Stomach (tissue), 9 donors: ENCODE measurements around the gene MRPS18B. TPM values are rescaled to one million over a fixed set of nuclear protein-coding genes. Genes with fewer than 3 reads are reported as not detected.

Source experiments
- DNase-seq, 2 donors: peaks; one replicate each; pipeline versions ENCODE4 v3.0.0 to v3.0.0-alpha.2; 2013 to 2019
- H3K27ac ChIP-seq, 5 donors: fragments of 200-600 bp in 4 of 5; sonication (generic) in 4 of 5; one replicate each; pipeline ENCODE4 v1.5.1; 2013 to 2019; ENCODE audit warnings: mild to moderate bottlenecking in 1 of 5, moderate library complexity in 1 of 5
- H3K27me3 ChIP-seq, 3 donors: fragments of 200-600 bp; sonication (generic); one replicate each; pipeline ENCODE4 v1.5.1; 2017 to 2019; ENCODE audit warnings: mixed run types in 1 of 3
- H3K36me3 ChIP-seq, 4 donors: fragments of 200-600 bp; sonication (generic); 1 replicate in 3 of 4; 2 replicates in 1 of 4; pipeline ENCODE4 v1.5.1; 2016 to 2019
- H3K4me1 ChIP-seq, 4 donors: fragments of 200-600 bp; sonication (generic); one replicate each; pipeline ENCODE4 v1.5.1; 2016 to 2019
- H3K4me3 ChIP-seq, 4 donors: fragments of 200-600 bp; sonication (generic) in 3 of 4; one replicate each; pipeline ENCODE4 v1.5.1; 2016 to 2019; ENCODE audit warnings: mild to moderate bottlenecking in 1 of 4
- H3K9me3 ChIP-seq, 4 donors: fragments of 200-600 bp; sonication (generic); one replicate each; pipeline ENCODE4 v1.5.1; 2016 to 2019
- CTCF ChIP-seq, 7 experiments: fragments of 450-650 bp in 4 of 7; fragments of 200-600 bp in 3 of 7; sonication (generic) in 3 of 7; IDR thresholded peaks; one replicate each; pipeline ENCODE4 v1.5.1; 2016 to 2019; ENCODE audit warnings: antibody characterized with exemption in 7 of 7, control low read depth in 2 of 7, mild to moderate bottlenecking in 1 of 7
- EP300 ChIP-seq: sonication (generic); formaldehyde crosslinking; IDR thresholded peaks from one replicate; pipeline ENCODE4 v1.6.1; 2017; ENCODE audit warnings: antibody characterized with exemption
- POLR2A ChIP-seq, 4 donors: fragments of 450-650 bp; IDR thresholded peaks; one replicate each; pipeline ENCODE4 v1.6.1; 2016; ENCODE audit warnings: antibody characterized with exemption in 4 of 4, control low read depth in 2 of 4, mild to moderate bottlenecking in 1 of 4, moderate library complexity in 1 of 4
- POLR2AphosphoS5 ChIP-seq, 3 donors: sonication (generic); formaldehyde crosslinking; IDR thresholded peaks; one replicate each; pipeline ENCODE4 v1.6.1; 2016; ENCODE audit warnings: antibody characterized with exemption in 3 of 3
- WGBS, 5 donors: extraction: QIAGEN DNeasy Blood & Tissue Kit in 3 of 5; methylation state at CpG; one replicate each; pipeline versions ENCODE4 v1.1.5 to v1.1.7; 2013 to 2018; 5-methylcytosine and 5-hydroxymethylcytosine counted together
- intact Hi-C: fragments of 100-400 bp; cut with DNase I; formaldehyde crosslinking; loops from one replicate; pipeline ENCODE4 v1.15.1; 2023; ENCODE audit warnings: low total_unique reads
- polyA plus RNA-seq, 3 donors: library from polyadenylated mRNA; stranded (reverse); fragments of 200-250 nt; gene quantifications; one replicate each; pipeline ENCODE4 v1.2.3, GENCODE V29; 2013
- total RNA-seq, 5 donors: library from RNA; depleted of rRNA; stranded (reverse); fragments of >200 nt; gene quantifications; one replicate each; pipeline versions ENCODE4 v1.1.0 to v1.2.3, GENCODE V29; 2014 to 2016
- donor health status: healthy with polysubstance abuse.
- donor health status: Bipolar disorder and iron deficiency.
- donor health status: healthy.

MRPS18B gene
- total and polyA plus RNA-seq, 8 donors: 6.4 to 71.2 (median 44.4) TPM

GRCh38 chr6:30578051-30578450, 39.6 kb upstream of the MRPS18B start:
- DNase-seq: no peak
- TF ChIP-seq EP300 (no peak), POLR2A (IDR thresholded peaks at IDR 0.05) (no peak), POLR2AphosphoS5 (IDR thresholded peaks at IDR 0.05) (no peak), CTCF (IDR thresholded peaks at IDR 0.05) (no peak)
- H3K27me3 ChIP-seq: no peaks in the 10 kb centered on the region
- no peaks in the 10 kb centered on the region for H3K9me3 ChIP-seq
- H3K4me3 ChIP-seq: no peak overlapping the region
- H3K4me1 ChIP-seq: peaks cover 11 to 29% (median 24%) of the 10 kb centered on the region in 4 donors
- no peak overlapping the region for H3K27ac ChIP-seq
- 95 to 99% (median 97%) methylated on average over 8 of the region's 8 CpGs for WGBS, 5 donors
- intact Hi-C loops: no loop called here
- H3K36me3 ChIP-seq: peaks cover 54 to 86% (median 69%) of the 10 kb centered on the region in 4 donors

- Histone ChIP-seq H3K4me1 (no peaks in the 10 kb centered on the region), H3K9me3 (no peaks in the 10 kb centered on the region), H3K27ac (no peak overlapping the region), H3K36me3 (peaks cover 89 to 100% (median 100%) of the 10 kb centered on the region in 4 donors), H3K27me3 (no peaks in the 10 kb centered on the region), H3K4me3 (no peak overlapping the region)
- DNase-seq: no peak
- WGBS, 5 donors: 87 to 92% (median 88%) methylated on average over 5 of the region's 5 CpGs
- TF ChIP-seq EP300 (no peak), CTCF (IDR thresholded peaks at IDR 0.05) (no peak), POLR2AphosphoS5 (IDR thresholded peaks at IDR 0.05) (no peak), POLR2A (IDR thresholded peaks at IDR 0.05) (no peak)
- intact Hi-C loops: no loop called here
Measured at GRCh38 chr6:30583921-30584320, 33.7 kb upstream of the MRPS18B start.

- intact Hi-C loops: loop anchor here (10.0 kb wide), 1 partner anchor 45 kb away; no protein-coding TSS in a partner anchor
- WGBS, 5 donors: 78 to 91% (median 86%) methylated on average over 14 to 15 of the region's 15 CpGs
- H3K9me3 ChIP-seq: no peaks in the 10 kb centered on the region
- peaks cover 62 to 100% (median 98%) of the 10 kb centered on the region in 4 donors for H3K36me3 ChIP-seq
- peaks cover 4 to 13% (median 11%) of the 10 kb centered on the region in 4 donors for H3K4me1 ChIP-seq
- peak overlapping the region in 2 of 5 donors; percentile 32 to 37 for H3K27ac ChIP-seq
- H3K27me3 ChIP-seq: no peaks in the 10 kb centered on the region
- no peak for DNase-seq
- no peak for TF ChIP-seq POLR2AphosphoS5 (IDR thresholded peaks at IDR 0.05)
- TF ChIP-seq POLR2A (IDR thresholded peaks at IDR 0.05): no peak
- no peak for TF ChIP-seq CTCF (IDR thresholded peaks at IDR 0.05)
- TF ChIP-seq EP300: no peak
- no peak overlapping the region for H3K4me3 ChIP-seq
Measured at GRCh38 chr6:30589754-30590358, 27.8 kb upstream of the MRPS18B start.

GRCh38 chr6:30590509-30590908, 27.1 kb upstream of the MRPS18B start:
- intact Hi-C loops: loop anchor here (10.0 kb wide), 1 partner anchor 46 kb away; no protein-coding TSS in a partner anchor

More at GRCh38 chr6:30590509-30590908, 27.1 kb upstream of the MRPS18B start:
- Histone ChIP-seq H3K9me3 (no peaks in the 10 kb centered on the region), H3K4me1 (peaks cover 4 to 13% (median 11%) of the 10 kb centered on the region in 4 donors), H3K27me3 (no peaks in the 10 kb centered on the region), H3K27ac (peak overlapping the region in 4 of 5 donors; percentile 24 to 37 (median 28)), H3K36me3 (peaks cover 55 to 99% (median 97%) of the 10 kb centered on the region in 4 donors), H3K4me3 (no peak overlapping the region)
- WGBS, 5 donors: 67 to 81% (median 72%) methylated on average over 8 of the region's 8 CpGs
- TF ChIP-seq CTCF (IDR thresholded peaks at IDR 0.05) (no peak), POLR2AphosphoS5 (IDR thresholded peaks at IDR 0.05) (no peak), EP300 (no peak), POLR2A (IDR thresholded peaks at IDR 0.05) (no peak)
- no peak for DNase-seq
